Measurements from ENCODE around the gene SEMA5B.

DNA sequence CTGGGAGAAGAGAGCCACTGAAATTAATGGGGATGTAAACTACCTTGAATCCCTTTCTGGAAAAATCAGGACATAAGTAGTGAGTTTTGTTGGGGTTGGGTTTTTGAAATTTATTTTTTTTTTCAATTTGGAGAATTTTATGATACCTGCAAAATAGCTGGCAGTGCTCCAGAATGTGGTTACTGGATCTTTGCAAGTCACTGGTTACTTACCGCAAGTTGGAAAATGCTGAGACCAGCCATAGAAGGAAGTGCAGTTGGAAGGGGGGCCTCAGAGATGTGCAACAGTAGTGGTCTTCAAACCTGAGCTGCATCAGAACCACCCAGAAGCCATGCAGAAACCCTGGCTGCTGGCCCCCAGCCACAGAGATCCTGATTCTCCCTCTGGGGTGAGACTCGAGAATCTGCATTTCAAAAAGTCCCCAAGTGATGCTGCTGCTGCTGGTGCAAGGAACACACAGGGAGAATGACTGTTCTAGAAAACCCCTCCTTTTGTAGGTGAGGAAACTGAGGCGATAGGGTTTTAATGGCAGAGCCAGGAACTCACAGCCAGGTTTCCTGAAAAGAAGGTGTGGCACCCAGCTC, 39.7 kb downstream of the SEMA5B start:
- TF ChIP-seq EZH2 (IDR thresholded peaks at IDR 0.05) (no peak), POLR2AphosphoS5 (IDR thresholded peaks at IDR 0.05; ENCODE audit: borderline replicate concordance, low read depth, low read length) (no peak), FOXP2 (optimal IDR thresholded peaks at IDR 0.05; ENCODE audit: control extremely low read depth, extremely low read length, insufficient read depth) (no peak)

All from SK-N-MC (cell line).